A549 (cell line): ENCODE results near the gene SNX11.

Source experiments
- CBX2 ChIP-seq: fragments of 200-600 bp; sonication (generic); IDR thresholded peaks from 2 replicates; pipeline ENCODE4 v1.6.1; 2016; ENCODE audit warnings: low read depth, mild to moderate bottlenecking, borderline replicate concordance
- CHD2 ChIP-seq: fragments of 150-350 bp; IDR thresholded peaks from 2 replicates; pipeline ENCODE4 v1.6.1; 2014; ENCODE audit warnings: low read length; ENCODE audit not compliant: partially characterized antibody
- MYC ChIP-seq: IDR thresholded peaks from 2 replicates; pipeline ENCODE4 v1.6.1; 2012; ENCODE audit warnings: mild to moderate bottlenecking, inconsistent platforms, low read length, improper control_type of control experiment, borderline replicate concordance
- NR3C1 ChIP-seq: fragments of >200 bp; sonication (Bioruptor Twin); formaldehyde crosslinking; IDR thresholded peaks from 3 replicates; pipeline ENCODE4 v1.6.1; 2017
- POLR2AphosphoS2 ChIP-seq: conservative IDR thresholded peaks from 2 replicates; pipeline ENCODE4 v1.6.1; 2012; ENCODE audit warnings: low read length, improper control_type of control experiment, inconsistent platforms
- TF ChIP-seq, protein P1 (sequence below): fragments of >200 bp; sonication (Bioruptor Twin); formaldehyde crosslinking; IDR thresholded peaks from 3 replicates; pipeline ENCODE4 v1.5.1; 2016
- TF ChIP-seq, protein P2 (sequence below): IDR thresholded peaks from 2 replicates; pipeline ENCODE4 v1.6.1; 2012

DNA sequence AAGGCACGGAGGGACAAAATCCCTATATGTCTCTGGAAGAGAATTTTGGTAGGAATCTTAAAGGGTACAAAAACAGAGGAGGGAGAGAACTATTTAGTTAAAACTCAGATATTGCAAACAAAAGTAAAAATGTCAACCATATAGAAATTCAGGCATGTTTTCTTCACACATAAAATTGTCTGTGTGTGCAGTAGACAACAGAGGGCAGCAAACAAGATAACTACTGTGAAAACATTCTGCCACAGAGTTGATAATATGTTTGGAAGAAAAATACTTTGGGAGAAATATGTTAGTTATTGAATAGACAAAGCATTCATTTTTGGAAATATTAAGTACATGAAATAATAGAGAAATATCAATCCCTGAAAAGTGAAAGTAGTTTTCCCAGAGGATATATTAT, 56.2 kb downstream of the SNX11 start:
- TF ChIP-seq CBX2 (no peak), NR3C1 (no peak), CHD2 (no peak), MYC (no peak), POLR2AphosphoS2 (no peak)
- TF ChIP-seq, protein P1, sequence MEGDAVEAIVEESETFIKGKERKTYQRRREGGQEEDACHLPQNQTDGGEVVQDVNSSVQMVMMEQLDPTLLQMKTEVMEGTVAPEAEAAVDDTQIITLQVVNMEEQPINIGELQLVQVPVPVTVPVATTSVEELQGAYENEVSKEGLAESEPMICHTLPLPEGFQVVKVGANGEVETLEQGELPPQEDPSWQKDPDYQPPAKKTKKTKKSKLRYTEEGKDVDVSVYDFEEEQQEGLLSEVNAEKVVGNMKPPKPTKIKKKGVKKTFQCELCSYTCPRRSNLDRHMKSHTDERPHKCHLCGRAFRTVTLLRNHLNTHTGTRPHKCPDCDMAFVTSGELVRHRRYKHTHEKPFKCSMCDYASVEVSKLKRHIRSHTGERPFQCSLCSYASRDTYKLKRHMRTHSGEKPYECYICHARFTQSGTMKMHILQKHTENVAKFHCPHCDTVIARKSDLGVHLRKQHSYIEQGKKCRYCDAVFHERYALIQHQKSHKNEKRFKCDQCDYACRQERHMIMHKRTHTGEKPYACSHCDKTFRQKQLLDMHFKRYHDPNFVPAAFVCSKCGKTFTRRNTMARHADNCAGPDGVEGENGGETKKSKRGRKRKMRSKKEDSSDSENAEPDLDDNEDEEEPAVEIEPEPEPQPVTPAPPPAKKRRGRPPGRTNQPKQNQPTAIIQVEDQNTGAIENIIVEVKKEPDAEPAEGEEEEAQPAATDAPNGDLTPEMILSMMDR = peak; percentile 24; the same call in 1 of the 3 replicates
- TF ChIP-seq, protein P2, sequence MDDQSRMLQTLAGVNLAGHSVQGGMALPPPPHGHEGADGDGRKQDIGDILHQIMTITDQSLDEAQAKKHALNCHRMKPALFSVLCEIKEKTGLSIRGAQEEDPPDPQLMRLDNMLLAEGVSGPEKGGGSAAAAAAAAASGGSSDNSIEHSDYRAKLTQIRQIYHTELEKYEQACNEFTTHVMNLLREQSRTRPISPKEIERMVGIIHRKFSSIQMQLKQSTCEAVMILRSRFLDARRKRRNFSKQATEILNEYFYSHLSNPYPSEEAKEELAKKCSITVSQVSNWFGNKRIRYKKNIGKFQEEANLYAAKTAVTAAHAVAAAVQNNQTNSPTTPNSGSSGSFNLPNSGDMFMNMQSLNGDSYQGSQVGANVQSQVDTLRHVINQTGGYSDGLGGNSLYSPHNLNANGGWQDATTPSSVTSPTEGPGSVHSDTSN = no peak
